Lower lobe of right lung (tissue), 2 donors: ENCODE measurements around the gene HNF1A. TPM values are rescaled to one million over a fixed set of nuclear protein-coding genes. Genes with fewer than 3 reads are reported as not detected.

Experiments used
- ATAC-seq, 2 donors: fragments of 200-7000 bp; cut with Tn5 transposase; one replicate each; pipeline ENCODE4 v1.9.1; 2020 to 2022; ENCODE audit warnings: mild to moderate bottlenecking in 2 of 2, moderate library complexity in 2 of 2
- DNase-seq: peaks from one replicate; pipeline ENCODE4 v3.0.0-alpha.2; 2020
- H3K27ac ChIP-seq: fragments of 200-600 bp; one replicate; pipeline ENCODE4 v1.8.0; 2022
- H3K27me3 ChIP-seq: fragments of 200-600 bp; one replicate; pipeline ENCODE4 v1.8.0; 2022; ENCODE audit warnings: low read depth
- H3K36me3 ChIP-seq: fragments of 200-600 bp; one replicate; pipeline ENCODE4 v1.8.0; 2022; ENCODE audit warnings: mild to moderate bottlenecking
- H3K4me1 ChIP-seq: fragments of 200-600 bp; one replicate; pipeline ENCODE4 v1.8.0; 2022
- H3K4me3 ChIP-seq: fragments of 200-600 bp; one replicate; pipeline ENCODE4 v1.8.0; 2022; ENCODE audit warnings: mild to moderate bottlenecking
- H3K9me3 ChIP-seq: fragments of 200-600 bp; one replicate; pipeline ENCODE4 v1.8.0; 2022
- intact Hi-C: fragments of 100-400 bp; cut with DNase I; formaldehyde crosslinking; loops from one replicate; pipeline ENCODE4 v1.11.0; 2022
- total RNA-seq: library from RNA; stranded (reverse); fragmentation: NEBNext Ultra II Directional; extraction: Animal tissue kit (Norgen Biotek cat#: 25700); gene quantifications from one replicate; pipeline ENCODE4 v1.2.1, GENCODE V29; 2021
- TF ChIP-seq, protein P1 (sequence below): fragments of 200-600 bp; IDR thresholded peaks from one replicate; pipeline ENCODE4 v1.8.0; 2022; ENCODE audit warnings: antibody characterized with exemption, mild to moderate bottlenecking
- donor health status: DM: no; HTN: yes; CAD: no; lungs with severe emphysema.

HNF1A gene
- total RNA-seq, 1 donor from 2014 or later, result 0.24 TPM

DNA sequence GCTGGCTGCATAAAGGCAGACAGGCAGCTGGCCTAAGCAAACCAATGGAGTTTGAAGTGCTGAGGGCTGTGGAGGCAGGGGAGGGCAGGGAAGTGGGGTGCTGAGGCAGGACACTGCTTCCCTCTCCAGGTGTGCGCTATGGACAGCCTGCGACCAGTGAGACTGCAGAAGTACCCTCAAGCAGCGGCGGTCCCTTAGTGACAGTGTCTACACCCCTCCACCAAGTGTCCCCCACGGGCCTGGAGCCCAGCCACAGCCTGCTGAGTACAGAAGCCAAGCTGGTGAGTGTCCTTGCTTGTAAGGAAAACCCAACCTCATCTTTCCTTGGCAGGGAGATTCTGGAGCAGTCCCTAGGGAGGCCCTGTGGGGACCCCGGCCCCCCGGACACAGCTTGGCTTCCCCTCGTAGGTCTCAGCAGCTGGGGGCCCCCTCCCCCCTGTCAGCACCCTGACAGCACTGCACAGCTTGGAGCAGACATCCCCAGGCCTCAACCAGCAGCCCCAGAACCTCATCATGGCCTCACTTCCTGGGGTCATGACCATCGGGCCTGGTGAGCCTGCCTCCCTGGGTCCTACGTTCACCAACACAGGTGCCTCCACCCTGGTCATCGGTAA is 17.9 kb downstream of the HNF1A start:
- Histone ChIP-seq H3K27me3 (peaks cover 4% of the 10 kb centered on the region), H3K9me3 (no peaks in the 10 kb centered on the region), H3K4me1 (no peaks in the 10 kb centered on the region), H3K27ac (no peak overlapping the region), H3K4me3 (no peak overlapping the region), H3K36me3 (no peaks in the 10 kb centered on the region)
- intact Hi-C loops, result no loop called here
- DNase-seq (peak; percentile 34), ATAC-seq (no peak)
- TF ChIP-seq, protein P1, sequence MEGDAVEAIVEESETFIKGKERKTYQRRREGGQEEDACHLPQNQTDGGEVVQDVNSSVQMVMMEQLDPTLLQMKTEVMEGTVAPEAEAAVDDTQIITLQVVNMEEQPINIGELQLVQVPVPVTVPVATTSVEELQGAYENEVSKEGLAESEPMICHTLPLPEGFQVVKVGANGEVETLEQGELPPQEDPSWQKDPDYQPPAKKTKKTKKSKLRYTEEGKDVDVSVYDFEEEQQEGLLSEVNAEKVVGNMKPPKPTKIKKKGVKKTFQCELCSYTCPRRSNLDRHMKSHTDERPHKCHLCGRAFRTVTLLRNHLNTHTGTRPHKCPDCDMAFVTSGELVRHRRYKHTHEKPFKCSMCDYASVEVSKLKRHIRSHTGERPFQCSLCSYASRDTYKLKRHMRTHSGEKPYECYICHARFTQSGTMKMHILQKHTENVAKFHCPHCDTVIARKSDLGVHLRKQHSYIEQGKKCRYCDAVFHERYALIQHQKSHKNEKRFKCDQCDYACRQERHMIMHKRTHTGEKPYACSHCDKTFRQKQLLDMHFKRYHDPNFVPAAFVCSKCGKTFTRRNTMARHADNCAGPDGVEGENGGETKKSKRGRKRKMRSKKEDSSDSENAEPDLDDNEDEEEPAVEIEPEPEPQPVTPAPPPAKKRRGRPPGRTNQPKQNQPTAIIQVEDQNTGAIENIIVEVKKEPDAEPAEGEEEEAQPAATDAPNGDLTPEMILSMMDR, result no peak

DNA sequence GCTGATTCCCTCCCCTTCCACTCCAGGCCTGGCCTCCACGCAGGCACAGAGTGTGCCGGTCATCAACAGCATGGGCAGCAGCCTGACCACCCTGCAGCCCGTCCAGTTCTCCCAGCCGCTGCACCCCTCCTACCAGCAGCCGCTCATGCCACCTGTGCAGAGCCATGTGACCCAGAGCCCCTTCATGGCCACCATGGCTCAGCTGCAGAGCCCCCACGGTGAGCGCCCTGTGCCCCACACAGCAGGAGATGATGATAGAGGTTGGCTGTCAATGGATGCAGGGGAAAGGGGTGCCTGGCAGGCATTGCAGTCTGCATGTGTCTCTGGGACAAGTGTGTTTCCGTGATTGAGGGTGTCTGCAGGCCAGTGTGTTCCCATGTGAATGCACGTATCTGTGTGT is 19.1 kb downstream of the HNF1A start:
- no peak overlapping the region for H3K27ac ChIP-seq
- intact Hi-C loops, result no loop called here
- H3K4me1 ChIP-seq, result no peaks in the 10 kb centered on the region
- peaks cover 4% of the 10 kb centered on the region for H3K27me3 ChIP-seq
- no peaks in the 10 kb centered on the region for H3K9me3 ChIP-seq
- peaks cover 9% of the 10 kb centered on the region for H3K36me3 ChIP-seq
- peak; percentile 27 for DNase-seq
- TF ChIP-seq, protein P1, result no peak
- ATAC-seq, result no peak
- no peak overlapping the region for H3K4me3 ChIP-seq

DNA sequence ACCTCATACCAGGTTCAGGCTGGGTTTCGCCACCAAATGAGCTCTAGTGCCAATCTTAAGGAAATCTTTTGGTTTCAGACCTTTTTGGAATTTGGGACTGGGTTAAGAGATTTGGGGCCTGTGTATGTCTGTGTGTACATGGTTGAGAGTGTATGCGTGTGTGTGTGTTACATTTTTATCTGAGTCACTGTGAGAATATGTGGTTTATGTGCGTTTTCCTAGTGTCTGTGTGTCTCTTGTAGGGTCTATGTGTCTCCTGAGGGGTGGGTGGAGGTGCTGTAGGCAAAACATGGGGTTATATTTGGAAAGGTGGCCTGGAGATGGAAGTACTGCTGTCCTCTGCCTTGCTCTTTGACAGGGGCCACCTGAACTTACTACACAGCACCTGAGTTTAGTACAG is 20.1 kb downstream of the HNF1A start:
- DNase-seq (no peak), ATAC-seq (no peak)
- no peaks in the 10 kb centered on the region for H3K9me3 ChIP-seq
- intact Hi-C loops, result no loop called here
- TF ChIP-seq, protein P1, result no peak
- H3K4me3 ChIP-seq, result no peak overlapping the region
- peaks cover 17% of the 10 kb centered on the region for H3K36me3 ChIP-seq
- peaks cover 4% of the 10 kb centered on the region for H3K27me3 ChIP-seq
- H3K27ac ChIP-seq, result no peak overlapping the region
- no peaks in the 10 kb centered on the region for H3K4me1 ChIP-seq

DNA sequence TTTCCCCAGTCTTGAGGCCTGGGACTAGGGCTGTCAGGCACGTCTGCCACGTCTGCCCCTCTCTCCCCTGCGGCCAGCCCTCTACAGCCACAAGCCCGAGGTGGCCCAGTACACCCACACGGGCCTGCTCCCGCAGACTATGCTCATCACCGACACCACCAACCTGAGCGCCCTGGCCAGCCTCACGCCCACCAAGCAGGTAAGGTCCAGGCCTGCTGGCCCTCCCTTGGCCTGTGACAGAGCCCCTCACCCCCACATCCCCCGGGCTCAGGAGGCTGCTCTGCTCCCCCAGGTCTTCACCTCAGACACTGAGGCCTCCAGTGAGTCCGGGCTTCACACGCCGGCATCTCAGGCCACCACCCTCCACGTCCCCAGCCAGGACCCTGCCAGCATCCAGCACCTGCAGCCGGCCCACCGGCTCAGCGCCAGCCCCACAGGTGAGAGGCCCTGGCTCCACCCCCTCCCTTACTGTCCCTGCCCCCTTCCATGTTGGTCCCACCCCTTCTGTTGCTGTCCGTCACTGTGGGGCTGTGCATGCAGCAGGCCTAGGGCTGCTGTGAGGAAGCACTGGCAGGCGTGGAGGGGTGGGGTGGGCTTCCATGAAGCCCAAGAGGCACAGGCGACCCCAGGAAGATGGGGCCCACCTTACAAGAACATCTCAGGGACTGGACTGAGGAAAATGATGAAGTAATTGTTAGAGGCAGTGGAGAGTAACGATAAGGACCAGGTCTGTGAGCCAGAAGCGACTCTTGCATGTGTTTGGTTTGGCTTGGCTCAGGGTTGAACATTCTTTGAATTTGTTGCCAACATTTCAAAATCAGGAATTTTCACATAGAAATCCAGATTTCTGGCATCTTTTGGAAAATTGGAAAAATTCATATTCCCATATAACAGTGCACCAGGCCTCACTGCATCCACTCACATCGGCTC is 21.1 kb downstream of the HNF1A start:
- intact Hi-C loops, result no loop called here
- TF ChIP-seq, protein P1, result no peak
- Histone ChIP-seq H3K27ac (no peak overlapping the region), H3K9me3 (no peaks in the 10 kb centered on the region), H3K36me3 (peaks cover 28% of the 10 kb centered on the region), H3K4me1 (no peaks in the 10 kb centered on the region), H3K27me3 (peaks cover 4% of the 10 kb centered on the region), H3K4me3 (no peak overlapping the region)
- ATAC-seq (peak in 1 of 2 donors; percentile 37), DNase-seq (peak; percentile 40)

DNA sequence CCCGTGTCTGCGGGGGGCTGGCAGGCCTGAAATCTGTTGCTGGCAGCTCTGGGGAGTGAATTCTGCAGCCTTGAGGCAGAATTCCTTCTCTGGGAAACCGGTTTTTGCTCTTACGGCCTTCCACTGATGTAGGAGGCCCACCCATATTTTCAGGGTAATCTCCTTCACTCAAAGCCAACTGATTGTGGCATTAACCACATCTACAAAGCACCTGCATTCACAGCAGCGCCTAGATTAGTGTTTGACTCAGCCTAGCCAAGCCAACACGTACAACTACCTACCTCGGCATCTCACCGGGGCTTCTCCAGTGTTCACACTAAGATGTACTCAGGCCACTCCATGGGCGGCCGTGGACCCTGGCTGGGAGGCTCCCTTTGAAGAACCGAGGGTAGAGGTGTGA is 22.2 kb downstream of the HNF1A start:
- intact Hi-C loops, result no loop called here
- Histone ChIP-seq H3K27me3 (peaks cover 4% of the 10 kb centered on the region), H3K4me3 (no peak overlapping the region), H3K36me3 (peaks cover 37% of the 10 kb centered on the region), H3K27ac (no peak overlapping the region), H3K9me3 (no peaks in the 10 kb centered on the region), H3K4me1 (no peaks in the 10 kb centered on the region)
- no peak for ATAC-seq
- TF ChIP-seq, protein P1, result no peak
- peak; percentile 8 for DNase-seq
